ENCODE data around the gene PAFAH2.

DNA sequence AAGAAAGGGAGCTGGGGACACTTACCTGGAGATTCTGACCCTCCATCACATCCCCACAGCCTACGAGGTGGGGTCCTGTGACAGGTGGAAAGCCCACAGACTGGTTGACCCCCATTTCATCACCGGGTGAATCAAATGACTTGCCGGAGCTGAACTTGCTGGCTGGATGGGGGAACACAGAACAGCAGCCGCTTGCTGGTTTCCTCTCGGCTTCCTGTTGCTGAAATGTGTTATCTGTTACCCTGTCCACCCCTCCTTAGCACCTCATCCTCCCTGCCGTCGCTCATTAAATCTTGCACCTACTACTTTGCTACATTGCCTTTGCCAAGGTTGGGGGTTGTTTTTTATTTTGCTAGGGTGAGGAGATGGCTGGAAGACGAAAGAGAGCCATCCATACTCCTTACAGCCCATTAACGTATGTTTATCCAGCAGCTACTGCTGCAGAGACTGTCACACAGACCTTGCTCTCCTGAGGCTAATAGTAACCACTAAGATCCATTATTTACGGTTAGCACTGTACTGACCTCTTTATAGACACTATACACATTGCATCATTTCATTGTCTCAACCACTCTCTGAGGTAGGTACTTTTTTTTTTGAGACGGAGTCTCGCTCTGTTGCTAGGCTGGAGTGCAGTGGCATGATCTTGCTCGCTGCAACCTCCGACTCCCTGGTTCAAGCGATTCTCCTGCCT, 7.0 kb downstream of the PAFAH2 start:
- no peak for TF ChIP-seq CTCF (IDR thresholded peaks at IDR 0.05; ENCODE audit: insufficient read depth, low read length, poor library complexity, severe bottlenecking)
- TF ChIP-seq EZH2phosphoT487 (conservative IDR thresholded peaks at IDR 0.05; ENCODE audit: low read length) = no peak
